ENCODE measurements around the gene DOK4. TPM values are rescaled to one million over a fixed set of nuclear protein-coding genes. Genes with fewer than 3 reads are reported as not detected.

Gene DOK4
- 10 to 100 TPM; 33.1 to 35.0 (median 34.1) TPM for polyA plus RNA-seq (ENCODE audit: insufficient read length in 4 of 4)

GRCh38 chr16:57485916-57486857, at the start of gene DOK4:
DOK4 (minus strand) TSS chr16:57486493; CDS start chr16:57479507, 6,986 bp downstream.
- DNase-seq (ENCODE audit: low read depth in 4 of 4, low spot score in 3 of 4): no peak

GRCh38 chr16:57535680-57536305, 49.5 kb upstream of the DOK4 start:
- DNase-seq (ENCODE audit: low read depth in 4 of 4, low spot score in 3 of 4): peak in 3 of 4 donors; percentile 77 to 85 (median 80)

- no peak for DNase-seq (ENCODE audit: low read depth in 4 of 4, low spot score in 3 of 4)
These were observed 48.8 kb upstream of the DOK4 start for GRCh38 chr16:57534881-57535658.

GRCh38 chr16:57534337-57534880, 48.1 kb upstream of the DOK4 start:
- DNase-seq (ENCODE audit: low read depth in 4 of 4, low spot score in 3 of 4): no peak

GRCh38 chr16:57533431-57534336, 47.4 kb upstream of the DOK4 start:
- DNase-seq (ENCODE audit: low read depth in 4 of 4, low spot score in 3 of 4): no peak

GRCh38 chr16:57532266-57532625, 46.0 kb upstream of the DOK4 start:
- DNase-seq (ENCODE audit: low read depth in 4 of 4, low spot score in 3 of 4): no peak

- no peak for DNase-seq (ENCODE audit: low read depth in 4 of 4, low spot score in 3 of 4)
These were observed 45.5 kb upstream of the DOK4 start for GRCh38 chr16:57531635-57532265.

- no peak for DNase-seq (ENCODE audit: low read depth in 4 of 4, low spot score in 3 of 4)
These were observed 44.9 kb upstream of the DOK4 start for GRCh38 chr16:57531253-57531575.

GRCh38 chr16:57530522-57531252, 44.4 kb upstream of the DOK4 start:
- DNase-seq (ENCODE audit: low read depth in 4 of 4, low spot score in 3 of 4): no peak

GRCh38 chr16:57530104-57530521, 43.8 kb upstream of the DOK4 start:
- no peak for DNase-seq (ENCODE audit: low read depth in 4 of 4, low spot score in 3 of 4)

- DNase-seq (ENCODE audit: low read depth in 4 of 4, low spot score in 3 of 4): no peak
These were observed 43.3 kb upstream of the DOK4 start for GRCh38 chr16:57529391-57530103.

- DNase-seq (ENCODE audit: low read depth in 4 of 4, low spot score in 3 of 4): no peak
These were observed 42.5 kb upstream of the DOK4 start for GRCh38 chr16:57528499-57529390.

GRCh38 chr16:57527610-57528360, 41.5 kb upstream of the DOK4 start:
- DNase-seq (ENCODE audit: low read depth in 4 of 4, low spot score in 3 of 4): no peak

- DNase-seq (ENCODE audit: low read depth in 4 of 4, low spot score in 3 of 4): no peak
These were observed 40.7 kb upstream of the DOK4 start for GRCh38 chr16:57527027-57527426.

- DNase-seq (ENCODE audit: low read depth in 4 of 4, low spot score in 3 of 4): no peak
These were observed 40.2 kb upstream of the DOK4 start for GRCh38 chr16:57526498-57526897.

- DNase-seq (ENCODE audit: low read depth in 4 of 4, low spot score in 3 of 4): no peak
These were observed 39.5 kb upstream of the DOK4 start for GRCh38 chr16:57525761-57526160.
